Hematopoietic multipotent progenitor cell (in vitro differentiated cells): Measurements from ENCODE around the gene FURIN. TPM values are rescaled to one million over a fixed set of nuclear protein-coding genes. Genes with fewer than 3 reads are reported as not detected.
"Not testable (repeated sequence)": the region's sequence is repeated elsewhere in the genome, so short reads cannot be mapped to it uniquely, and the experiment has no call there.

Source experiments
- DNase-seq, 3 donors: peaks; one replicate each; pipeline ENCODE4 v3.0.0-alpha.2; 2011 to 2015; ENCODE audit warnings: low read depth in 2 of 3, low spot score in 2 of 3
- total RNA-seq: library from RNA; depleted of rRNA; stranded (reverse); fragments of >200 nt; gene quantifications from one replicate; pipeline ENCODE4 v1.2.3, GENCODE V29; 2012

The FURIN gene
- total RNA-seq, 1 donor = 124 TPM

DNA sequence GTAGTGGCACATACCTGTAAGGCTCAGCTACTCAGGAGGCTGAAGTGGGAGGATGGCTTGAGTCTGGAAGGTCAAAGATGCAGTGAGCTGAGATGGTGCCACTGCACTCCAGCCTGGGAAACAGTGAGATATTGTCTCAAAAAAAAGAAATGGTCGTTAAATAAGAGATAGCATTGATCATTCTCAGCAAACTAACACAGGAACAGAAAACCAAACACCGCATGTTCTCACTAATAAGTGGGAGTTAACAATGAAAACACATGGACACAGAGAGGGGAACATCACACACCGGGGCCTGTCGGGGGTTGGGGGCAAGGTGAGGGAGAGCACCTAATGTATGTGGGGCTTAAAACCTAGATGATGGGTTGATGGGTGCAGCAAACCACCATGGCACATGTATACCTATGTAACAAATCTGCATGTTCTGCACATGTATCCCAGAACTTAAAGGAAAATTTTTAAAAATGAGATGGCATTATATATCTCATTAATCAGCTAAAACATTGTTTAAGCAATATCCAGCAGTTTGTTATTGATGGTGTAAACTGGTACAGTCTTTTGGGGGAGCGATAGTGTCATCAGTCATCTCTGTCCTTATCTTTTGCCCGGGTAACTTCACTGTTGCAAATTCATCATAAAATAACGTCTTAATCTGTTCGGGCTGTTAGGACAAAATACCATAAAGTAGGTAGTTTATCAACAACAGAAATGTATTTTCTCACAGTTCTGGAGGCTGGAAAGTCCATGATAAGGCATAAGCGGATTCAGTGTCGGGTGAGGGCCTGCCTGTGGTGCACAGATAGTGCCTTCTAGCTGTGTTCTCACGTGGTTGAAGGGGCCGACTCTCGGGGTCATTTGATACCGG is 33.0 kb downstream of the FURIN start:
- DNase-seq = peak in 2 of 3 donors; percentile 71 to 87

DNA sequence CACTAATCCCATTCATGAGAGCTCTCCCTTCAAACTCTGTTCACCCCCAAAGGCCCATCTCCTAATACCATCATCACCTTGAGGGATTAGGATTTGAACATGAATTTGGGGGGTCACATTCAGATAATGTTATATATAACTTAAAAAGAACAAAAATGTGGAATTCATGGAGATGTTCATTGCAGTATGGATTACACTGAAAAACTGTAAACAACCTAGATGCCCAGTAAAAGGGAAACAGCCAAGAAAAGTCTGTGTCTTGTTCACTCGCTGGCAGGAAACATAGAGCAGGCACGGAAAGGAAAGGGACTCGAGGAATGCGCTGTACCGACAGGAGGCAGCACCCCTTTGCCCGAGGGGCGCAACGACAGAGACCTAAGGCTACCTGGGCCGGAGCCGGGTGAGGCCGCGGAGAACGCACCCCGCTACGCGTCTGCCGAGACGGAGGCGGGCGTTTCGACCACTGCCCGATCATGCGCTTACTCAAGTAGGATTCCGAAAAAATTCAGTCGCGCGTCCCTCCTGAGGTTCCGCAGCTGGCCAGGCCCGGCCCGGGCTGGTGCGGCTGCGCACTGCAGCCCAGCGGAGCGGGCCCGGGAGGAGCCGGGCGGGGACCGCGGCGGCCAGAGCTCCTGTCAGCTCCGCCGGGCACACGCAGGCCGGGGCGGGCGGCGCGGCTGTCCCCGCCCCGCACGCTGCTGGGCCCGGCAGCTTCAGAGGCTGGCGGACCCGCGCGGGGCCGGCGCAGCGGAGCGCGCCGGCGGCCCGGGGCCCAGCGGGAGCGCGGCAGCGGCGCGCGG is 33.9 kb downstream of the FURIN start:
- DNase-seq = peak; percentile 64 to 75 (median 74)

DNA sequence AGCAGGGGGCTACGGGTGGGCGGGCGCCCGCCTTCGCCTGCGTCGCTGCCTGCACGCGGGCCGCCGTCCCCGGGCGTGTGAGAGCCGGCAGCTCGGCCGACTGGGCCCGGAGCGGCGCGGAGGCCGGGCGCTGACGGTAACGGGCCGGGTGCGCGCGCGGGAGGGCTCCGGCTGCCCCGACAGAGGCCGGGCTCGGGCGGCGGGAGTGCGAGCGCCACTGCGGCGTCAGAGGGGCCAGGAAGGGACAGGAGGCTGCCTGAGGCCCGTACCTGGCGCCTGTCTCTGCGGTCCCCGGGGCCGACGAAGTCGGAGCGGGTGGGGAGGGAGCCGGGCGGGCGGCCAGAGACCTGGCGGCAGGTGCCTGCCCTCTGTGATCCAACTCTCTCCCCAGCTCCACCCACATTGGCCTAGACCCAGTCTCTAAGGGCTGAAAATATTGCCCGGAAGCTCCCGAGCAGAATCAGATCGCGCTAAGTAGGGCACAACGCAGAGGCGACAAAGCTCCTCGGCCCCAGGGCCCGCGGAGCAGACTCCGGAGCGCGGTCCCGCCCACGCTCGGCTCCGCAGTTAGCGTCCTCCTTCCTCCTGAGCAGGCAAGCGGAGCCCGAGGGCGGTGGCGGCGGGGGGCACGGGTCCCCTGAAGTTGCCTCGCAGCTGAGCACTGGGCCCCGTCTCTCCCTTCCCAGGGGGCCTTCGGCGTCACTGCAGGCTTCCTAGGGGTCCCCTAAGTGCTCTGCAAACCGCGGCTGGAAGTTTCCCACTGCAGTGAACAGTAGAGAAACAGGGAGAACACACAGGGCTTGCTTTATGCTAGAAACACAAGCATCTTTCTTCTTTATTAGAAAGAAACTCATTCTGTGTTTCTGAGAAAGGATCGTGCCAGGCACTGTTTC is 34.7 kb downstream of the FURIN start, which contains the start of gene MAN2A2:
Gene MAN2A2 (plus strand): TSS at position 463 of the 893 bp plus-strand sequence. CDS start 906 bp downstream, outside the sequence.
- peak; percentile 45 to 85 (median 71) for DNase-seq

DNA sequence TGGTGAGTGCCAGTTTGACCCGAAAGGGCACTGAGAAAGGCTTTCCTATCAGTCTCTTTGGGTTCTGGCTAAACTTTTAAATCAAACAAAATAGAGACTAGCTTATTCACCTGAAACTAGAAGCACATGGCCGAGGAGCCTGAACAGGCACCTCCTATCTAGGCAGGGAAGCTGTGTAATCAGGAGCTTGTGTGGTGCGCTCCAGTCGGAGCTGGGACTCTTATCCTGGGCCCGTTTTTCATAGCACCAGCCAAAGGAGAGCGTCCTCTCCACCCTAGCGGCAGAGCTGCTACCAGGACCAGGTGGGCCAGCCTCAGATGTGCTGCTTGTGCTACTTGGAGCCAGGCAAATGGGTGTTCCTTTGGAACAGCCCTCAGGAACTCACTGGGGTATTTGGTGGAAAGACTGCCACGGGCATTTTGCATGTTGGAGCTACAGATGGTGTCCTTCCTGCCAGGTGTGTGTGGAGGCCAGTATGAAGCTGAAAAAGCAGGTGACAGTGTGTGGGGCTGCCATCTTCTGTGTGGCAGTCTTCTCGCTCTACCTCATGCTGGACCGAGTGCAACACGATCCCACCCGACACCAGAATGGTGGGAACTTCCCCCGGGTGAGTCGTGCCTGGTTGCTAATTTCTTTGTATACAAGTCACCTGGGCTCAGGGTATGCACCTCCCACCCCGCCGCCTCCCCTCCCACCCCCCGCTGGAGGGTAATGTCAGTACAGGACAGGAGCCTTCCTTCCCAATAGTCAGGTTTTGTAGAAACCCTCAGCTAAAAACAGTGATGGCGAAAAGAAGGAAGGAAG is 35.5 kb downstream of the FURIN start:
- peak in 1 of 3 donors; percentile 10 for DNase-seq

DNA sequence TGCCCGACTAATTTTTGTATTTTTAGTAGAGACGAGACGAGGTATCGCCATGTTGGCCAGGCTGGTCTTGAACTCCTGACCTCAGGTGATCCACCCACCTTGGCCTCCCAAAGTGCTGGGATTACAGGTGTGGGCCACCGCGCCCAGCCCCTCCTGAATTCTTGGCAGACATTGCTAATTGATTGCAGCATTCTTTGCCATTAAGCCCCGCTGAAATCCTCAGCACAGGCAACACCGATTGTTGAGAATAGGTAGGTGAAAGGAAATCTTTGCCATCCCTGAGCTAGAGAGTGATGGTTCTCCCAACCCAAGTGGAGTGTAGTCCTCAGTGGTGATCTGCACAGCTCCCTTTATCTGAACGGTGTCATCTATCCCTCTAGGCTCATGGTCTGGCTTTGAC is 36.4 kb downstream of the FURIN start:
- no peak for DNase-seq

DNA sequence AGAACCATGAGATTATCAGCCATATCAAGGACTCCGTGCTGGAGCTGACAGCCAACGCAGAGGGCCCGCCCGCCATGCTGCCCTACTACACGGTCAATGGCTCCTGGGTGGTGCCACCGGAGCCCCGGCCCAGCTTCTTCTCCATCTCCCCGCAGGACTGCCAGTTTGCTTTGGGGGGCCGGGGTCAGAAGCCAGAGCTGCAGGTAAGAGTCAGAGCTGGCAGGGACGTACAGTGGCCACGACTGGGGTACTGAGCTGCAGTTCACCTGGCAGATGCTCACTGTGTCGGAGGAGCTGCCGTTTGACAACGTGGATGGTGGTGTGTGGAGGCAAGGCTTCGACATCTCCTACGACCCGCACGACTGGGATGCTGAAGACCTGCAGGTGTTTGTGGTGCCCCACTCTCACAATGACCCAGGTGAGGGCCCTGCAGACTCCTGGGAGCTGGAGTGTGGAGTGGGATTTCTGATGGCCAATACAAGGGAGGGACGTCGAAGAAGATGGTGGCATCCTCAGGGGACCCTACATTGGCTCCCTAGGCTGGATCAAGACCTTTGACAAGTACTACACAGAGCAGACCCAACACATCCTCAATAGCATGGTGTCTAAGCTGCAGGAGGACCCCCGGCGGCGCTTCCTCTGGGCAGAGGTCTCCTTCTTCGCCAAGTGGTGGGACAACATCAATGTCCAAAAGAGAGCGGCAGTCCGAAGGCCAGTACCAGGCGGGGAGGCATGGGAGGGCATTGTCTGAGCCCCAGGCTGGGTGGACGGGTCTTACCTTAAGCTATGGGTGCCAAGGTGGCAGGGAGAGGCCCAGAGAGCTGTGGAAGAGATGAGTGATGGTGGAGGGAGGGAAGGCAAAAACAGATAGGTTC is 37.2 kb downstream of the FURIN start:
- no peak for DNase-seq

DNA sequence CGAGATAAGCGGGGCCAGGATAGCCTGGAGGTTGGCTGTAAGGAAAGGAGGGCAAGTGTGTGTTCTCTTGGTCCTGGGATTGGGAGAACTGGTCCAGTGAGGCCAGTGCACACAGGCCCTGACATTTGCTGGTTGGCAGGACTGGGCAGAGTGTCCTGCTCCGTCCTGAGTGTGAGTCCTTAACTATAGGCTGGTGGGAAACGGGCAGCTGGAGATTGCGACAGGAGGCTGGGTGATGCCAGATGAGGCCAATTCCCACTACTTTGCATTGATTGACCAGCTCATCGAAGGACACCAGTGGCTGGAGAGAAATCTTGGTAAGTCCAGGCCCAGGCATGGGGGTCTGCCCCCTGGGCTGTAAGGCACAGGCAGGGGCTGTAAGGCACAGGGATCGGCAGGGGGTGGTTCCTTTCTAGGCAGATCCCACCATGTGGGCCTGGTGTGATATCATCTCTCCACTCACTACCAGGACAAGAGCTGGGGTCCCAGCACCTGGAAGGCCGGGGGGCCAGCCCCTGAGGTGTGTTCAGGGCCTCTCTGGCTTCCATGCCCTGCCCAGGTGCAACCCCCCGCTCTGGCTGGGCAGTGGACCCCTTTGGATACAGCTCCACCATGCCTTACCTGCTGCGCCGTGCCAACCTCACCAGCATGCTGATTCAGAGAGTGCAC is 37.9 kb downstream of the FURIN start:
- no peak for DNase-seq

DNA sequence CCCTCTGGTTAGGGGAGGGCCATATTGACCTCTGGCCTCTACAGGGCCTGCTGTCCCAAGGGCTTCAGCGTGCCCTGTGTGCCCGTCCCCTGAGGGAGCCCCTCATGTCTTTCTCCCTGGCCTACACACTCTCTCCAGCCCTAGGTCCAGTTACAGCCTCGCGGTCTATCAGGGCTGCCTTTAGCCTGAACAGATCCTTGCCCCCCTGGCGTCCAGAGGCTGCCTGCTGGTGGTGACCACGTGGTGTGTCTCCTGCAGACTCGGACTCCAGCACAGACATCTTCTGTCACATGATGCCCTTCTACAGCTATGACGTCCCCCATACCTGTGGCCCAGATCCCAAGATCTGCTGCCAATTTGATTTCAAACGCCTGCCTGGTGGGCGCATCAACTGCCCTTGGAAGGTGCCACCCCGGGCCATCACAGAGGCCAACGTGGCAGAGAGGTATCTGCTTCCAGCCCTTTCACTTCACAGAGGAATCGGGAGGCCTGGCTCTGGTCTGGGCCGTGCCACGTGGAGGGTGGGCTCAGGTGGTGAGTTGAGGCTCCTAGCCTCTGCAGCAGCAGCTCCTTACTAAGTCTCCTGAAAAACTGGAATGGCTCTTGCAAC is 38.8 kb downstream of the FURIN start:
- no peak for DNase-seq

DNA sequence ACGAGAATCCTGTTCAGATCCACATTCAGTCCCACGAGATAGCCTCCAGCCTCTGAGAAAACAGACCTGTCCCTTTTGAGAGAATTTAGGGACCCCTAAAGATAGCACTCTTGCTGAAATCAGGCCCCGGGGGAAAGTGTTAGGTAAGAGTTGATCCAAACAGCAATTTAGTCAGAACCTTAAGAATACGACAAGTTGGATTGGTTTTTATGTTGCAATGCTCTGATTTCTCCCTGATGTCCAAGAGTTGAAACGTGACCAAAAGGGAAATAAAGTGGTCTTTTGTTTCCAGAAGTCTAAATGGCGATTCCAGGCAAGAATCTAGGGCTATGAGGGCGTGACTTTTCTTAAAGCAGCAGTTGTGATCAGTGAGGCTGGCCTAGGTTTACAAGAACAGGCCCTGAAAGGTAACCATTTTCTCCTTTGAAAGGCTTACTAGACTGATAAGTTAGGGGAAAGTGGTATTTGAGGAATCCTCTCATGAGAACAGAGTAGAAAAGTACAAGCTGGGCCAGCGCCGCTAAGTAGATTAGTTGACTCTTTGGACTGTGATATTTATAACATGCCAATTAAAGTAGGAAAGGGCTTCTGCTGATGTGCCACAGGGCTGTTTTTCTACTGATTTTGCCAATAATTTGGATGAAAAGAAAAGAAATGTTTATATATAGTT is 39.6 kb downstream of the FURIN start:
- no peak for DNase-seq

DNA sequence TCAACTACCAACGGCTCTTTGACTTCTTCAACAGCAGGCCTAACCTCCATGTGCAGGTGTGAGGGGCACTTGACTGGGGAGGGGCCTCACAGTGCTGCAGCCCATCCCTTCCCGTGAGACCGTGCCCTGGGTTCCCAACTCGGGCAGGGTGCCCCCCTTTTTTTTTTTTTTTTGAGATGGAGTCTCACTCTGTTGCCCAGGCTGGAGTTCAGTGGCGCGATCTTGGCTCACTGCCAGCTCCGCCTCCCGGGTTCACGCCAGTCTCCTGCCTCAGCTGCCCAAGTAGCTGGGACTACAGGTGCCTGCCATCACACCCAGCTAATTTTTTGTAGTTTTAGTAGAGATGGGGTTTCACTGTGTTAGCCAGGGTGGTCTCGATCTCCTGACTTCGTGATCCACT is 41.1 kb downstream of the FURIN start:
- DNase-seq = not testable (repeated sequence)

DNA sequence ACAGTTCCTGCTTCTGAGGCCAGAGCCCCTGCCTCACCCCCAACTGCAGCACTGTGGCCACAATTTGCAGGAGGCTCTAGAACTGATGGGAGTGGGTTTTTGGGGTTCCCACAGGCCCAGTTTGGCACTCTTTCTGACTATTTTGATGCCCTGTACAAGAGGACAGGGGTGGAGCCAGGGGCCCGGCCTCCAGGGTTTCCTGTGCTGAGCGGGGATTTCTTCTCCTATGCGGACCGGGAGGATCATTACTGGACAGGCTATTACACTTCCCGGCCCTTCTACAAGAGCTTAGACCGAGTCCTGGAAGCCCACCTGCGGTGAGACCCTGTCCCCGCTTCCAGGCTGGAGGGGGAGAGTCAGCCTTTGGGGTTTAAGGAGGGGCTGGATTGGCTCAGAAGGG is 41.6 kb downstream of the FURIN start:
- DNase-seq = no peak

DNA sequence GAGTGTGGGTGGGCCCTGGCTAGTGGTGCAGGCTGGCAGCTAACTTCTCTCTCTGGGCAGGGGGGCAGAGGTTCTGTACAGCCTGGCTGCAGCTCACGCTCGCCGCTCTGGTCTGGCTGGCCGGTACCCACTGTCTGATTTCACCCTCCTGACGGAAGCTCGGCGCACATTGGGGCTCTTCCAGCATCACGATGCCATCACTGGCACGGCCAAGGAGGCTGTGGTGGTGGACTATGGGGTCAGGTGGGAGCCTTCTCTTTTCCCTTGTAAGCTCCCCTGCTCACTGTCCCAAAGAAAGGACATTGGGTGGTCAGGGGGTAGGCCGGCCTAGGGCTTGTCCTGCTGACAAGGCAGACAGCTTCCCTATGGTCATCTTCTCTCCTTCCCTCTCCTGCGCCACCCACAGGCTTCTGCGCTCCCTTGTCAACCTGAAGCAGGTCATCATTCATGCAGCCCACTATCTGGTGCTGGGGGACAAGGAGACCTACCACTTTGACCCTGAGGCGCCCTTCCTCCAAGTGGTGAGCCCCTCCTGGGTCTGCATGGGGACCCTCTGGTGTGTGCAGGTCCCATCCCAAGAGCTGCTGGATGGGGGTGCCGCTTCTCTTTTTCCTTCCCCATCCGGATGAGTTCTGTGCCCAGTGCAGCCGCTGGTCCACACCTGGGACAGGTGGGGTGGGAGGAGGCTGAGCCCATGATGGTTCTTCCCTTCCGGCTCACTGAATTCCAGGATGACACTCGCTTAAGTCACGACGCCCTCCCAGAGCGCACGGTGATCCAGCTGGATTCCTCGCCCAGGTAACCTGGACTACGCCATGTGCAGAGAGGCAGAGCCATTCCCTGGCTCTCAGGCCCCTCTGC is 42.3 kb downstream of the FURIN start:
- no peak for DNase-seq

DNA sequence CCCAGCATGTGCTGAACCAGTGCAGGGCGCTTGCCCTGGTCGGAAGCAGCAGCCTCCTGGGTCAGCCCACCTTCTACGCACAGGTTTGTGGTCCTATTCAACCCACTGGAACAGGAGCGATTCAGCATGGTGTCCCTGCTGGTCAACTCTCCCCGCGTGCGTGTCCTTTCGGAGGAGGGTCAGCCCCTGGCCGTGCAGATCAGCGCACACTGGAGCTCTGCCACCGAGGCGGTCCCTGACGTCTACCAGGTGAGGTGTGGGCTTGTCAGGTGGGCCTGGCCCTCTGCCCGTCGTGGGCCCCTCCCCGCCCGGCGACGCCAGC is 42.9 kb downstream of the FURIN start:
- no peak for DNase-seq

DNA sequence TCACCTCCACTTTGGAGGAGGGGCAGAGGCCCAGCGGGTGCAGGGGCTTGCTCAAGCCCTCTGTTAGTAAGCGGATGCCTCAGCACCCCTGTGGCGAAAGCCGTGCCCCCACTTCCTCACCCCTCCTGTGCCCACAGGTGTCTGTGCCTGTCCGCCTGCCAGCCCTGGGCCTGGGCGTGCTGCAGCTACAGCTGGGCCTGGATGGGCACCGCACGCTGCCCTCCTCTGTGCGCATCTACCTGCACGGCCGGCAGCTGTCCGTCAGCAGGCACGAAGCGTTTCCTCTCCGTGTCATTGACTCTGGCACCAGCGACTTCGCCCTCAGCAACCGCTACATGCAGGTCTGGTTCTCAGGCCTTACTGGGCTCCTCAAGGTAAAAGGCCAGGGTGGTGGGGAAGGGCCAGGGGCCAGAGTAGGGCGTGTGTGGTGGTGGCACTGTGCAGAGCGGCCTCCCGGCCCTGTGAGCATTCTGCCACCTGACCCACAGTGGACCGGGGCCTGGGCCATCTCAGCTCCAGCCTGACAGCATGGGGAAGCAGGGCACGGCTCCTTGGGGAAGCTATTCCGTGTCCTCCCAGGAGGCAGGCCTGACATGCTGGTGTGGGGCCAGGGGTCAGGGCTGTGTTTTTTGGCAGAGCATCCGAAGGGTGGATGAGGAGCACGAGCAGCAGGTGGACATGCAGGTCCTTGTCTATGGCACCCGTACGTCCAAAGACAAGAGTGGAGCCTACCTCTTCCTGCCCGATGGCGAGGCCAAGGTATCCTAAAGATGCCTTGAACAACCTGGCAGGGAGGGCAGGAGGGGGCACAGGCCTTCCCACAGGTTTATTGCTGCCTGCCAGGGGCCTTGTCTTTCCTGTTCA is 43.8 kb downstream of the FURIN start:
- no peak for DNase-seq

DNA sequence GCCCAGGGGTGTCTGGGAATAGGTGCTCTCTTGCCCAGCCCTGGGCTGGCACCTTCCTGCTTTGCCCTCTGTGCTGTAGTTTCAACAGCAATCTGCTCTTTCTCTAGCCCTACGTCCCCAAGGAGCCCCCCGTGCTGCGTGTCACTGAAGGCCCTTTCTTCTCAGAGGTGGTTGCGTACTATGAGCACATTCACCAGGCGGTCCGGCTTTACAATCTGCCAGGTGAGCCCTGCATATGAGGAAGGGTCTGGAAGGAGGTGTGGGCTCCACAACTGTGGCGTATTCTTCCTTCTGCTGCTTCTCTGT is 44.3 kb downstream of the FURIN start:
- no peak for DNase-seq

DNA sequence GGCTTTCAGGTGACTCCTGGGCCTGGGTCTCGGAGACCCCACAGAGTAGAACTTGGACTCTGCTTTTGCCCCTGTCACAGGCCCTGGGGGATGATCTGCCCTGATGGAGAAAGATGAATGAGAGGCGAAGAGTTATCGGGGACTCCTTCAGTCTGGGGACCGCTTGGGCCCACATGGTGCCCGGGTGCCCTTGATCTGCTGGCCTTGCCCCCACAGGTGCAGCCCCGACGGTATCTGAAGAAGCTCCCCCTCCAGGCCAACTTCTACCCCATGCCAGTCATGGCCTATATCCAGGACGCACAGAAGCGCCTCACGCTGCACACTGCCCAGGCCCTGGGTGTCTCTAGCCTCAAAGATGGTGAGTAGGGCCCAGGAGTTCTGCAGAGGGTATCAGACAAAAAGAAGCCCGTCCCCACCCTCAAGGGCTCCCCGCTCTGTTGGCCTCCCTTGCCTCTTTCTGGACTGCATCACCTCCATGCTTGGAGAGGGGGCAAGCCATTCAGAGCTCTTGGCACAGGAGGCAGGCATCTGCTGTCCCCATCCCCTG is 45.1 kb downstream of the FURIN start:
- DNase-seq = no peak
